Measurements from ENCODE around the gene P2RX7. TPM values are rescaled to one million over a fixed set of nuclear protein-coding genes. Genes with fewer than 3 reads are reported as not detected.

P2RX7 gene
- total and polyA plus RNA-seq, 8 donors = 0.77 to 8.8 (median 1.4) TPM

DNA sequence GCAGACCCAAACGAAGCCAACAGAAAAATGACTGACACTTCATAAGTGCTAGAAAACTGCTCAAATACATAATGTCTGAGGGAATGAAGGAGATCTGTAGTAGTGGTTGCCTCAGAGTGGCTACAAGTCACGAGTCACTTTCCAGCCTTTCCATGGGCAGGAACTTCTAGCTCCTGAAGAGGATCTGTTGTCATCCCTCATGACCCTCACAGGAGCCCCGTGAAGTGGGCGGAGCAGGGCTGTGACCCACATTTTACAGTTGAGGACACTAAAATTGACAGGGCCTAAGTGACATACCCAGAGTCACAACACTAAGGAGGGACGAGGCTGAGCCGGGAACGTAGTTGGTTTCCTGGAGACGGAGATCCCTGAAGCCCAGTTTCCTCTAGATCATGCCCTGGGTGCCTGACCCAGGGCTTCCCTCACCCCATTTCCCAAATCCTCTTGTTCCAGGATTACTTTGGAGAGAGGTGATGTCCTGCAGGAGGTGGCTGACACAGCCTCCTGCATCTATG lies 45.8 kb upstream of the P2RX7 start:
- intact Hi-C loops (cut with DNase I) = no loop called here

DNA sequence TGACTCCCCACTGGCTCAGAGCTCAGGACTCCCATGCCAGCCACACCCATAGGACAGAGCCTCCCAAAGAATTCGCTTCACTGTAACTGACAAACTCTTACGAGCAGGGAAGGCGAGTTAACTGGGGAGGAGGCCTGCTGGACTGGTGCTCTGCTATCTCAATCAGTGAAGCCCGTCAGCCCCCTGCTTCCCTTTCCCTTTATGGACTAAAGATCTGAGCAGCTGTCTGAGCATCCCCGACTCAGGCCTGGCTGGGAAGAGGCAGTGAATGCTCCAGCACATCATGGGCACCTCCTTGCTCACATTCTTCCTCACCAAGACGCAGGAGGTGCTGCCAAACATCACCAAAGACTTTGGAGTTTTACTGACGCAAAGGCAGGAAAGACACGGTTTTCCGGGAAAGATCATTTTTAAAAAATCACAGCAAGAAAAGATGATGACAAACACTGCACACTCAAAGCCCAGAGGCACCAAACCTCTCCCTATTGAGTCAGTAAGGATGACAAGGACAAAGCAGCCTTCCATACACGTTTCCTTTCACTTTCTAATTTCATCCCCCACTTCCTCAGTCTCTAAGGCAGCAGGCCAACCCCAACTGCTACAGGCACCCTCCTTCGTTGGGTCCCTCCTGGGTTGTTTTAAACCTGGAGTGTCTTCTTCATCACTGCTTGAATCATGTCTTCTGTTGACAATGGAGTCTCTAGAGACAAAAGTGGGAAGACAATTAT lies 45.0 kb upstream of the P2RX7 start:
- FAIRE-seq (no peak), DNase-seq (no peak), ATAC-seq (no peak)
- intact Hi-C loops (cut with DNase I) = no loop called here
- Histone ChIP-seq H3K4me3 (no peak overlapping the region), H3K27me3 (no peaks in the 10 kb centered on the region), H3K4me1 (no peaks in the 10 kb centered on the region), H3K9me3 (no peaks in the 10 kb centered on the region), H3K27ac (no peak overlapping the region), H3K36me3 (no peaks in the 10 kb centered on the region)
- WGBS, 2 donors = 65 to 73% methylated on average over 11 of the region's 11 CpGs
- TF ChIP-seq, protein P1, sequence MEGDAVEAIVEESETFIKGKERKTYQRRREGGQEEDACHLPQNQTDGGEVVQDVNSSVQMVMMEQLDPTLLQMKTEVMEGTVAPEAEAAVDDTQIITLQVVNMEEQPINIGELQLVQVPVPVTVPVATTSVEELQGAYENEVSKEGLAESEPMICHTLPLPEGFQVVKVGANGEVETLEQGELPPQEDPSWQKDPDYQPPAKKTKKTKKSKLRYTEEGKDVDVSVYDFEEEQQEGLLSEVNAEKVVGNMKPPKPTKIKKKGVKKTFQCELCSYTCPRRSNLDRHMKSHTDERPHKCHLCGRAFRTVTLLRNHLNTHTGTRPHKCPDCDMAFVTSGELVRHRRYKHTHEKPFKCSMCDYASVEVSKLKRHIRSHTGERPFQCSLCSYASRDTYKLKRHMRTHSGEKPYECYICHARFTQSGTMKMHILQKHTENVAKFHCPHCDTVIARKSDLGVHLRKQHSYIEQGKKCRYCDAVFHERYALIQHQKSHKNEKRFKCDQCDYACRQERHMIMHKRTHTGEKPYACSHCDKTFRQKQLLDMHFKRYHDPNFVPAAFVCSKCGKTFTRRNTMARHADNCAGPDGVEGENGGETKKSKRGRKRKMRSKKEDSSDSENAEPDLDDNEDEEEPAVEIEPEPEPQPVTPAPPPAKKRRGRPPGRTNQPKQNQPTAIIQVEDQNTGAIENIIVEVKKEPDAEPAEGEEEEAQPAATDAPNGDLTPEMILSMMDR (IDR thresholded peaks at IDR 0.05) = no peak

More for the DNA sequence above, 45.8 kb upstream of the P2RX7 start:
- Histone ChIP-seq H3K36me3 (no peaks in the 10 kb centered on the region), H3K4me3 (no peak overlapping the region), H3K4me1 (no peaks in the 10 kb centered on the region), H3K9me3 (no peaks in the 10 kb centered on the region), H3K27ac (no peak overlapping the region), H3K27me3 (no peaks in the 10 kb centered on the region)
- no peak for ATAC-seq
- WGBS, 2 donors = 82 to 86% methylated on average over 8 of the region's 8 CpGs
- no peak for FAIRE-seq
- DNase-seq = no peak
- TF ChIP-seq, protein P1 (IDR thresholded peaks at IDR 0.05) = no peak

DNA sequence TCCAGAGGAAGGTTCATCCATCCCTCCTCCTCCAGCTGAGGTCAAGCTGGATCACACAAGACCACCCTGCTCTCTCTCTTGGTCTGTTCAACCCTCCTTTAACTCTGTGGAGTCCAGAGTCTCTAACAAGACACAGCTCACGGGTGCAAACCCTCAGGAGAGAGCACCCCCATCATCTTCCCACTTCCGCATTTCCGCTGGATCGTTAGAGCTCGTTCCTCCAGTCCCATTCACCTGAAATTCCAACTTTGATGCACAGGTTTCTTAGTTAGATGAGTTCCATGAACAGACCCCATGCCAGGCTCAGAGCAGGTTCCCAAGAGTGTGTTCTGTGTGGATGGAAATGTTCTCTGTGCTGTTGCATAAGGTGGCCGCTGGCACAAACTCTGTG lies 44.5 kb upstream of the P2RX7 start:
- H3K4me1 ChIP-seq = no peaks in the 10 kb centered on the region
- no peaks in the 10 kb centered on the region for H3K9me3 ChIP-seq
- WGBS, 2 donors = 91 to 92% methylated on average over 6 of the region's 6 CpGs
- H3K36me3 ChIP-seq = no peaks in the 10 kb centered on the region
- FAIRE-seq = no peak
- intact Hi-C loops (cut with DNase I) = no loop called here
- H3K27ac ChIP-seq = no peak overlapping the region
- TF ChIP-seq, protein P1 (IDR thresholded peaks at IDR 0.05) = no peak
- no peak for ATAC-seq
- H3K4me3 ChIP-seq = no peak overlapping the region
- H3K27me3 ChIP-seq = no peaks in the 10 kb centered on the region
- DNase-seq = no peak

DNA sequence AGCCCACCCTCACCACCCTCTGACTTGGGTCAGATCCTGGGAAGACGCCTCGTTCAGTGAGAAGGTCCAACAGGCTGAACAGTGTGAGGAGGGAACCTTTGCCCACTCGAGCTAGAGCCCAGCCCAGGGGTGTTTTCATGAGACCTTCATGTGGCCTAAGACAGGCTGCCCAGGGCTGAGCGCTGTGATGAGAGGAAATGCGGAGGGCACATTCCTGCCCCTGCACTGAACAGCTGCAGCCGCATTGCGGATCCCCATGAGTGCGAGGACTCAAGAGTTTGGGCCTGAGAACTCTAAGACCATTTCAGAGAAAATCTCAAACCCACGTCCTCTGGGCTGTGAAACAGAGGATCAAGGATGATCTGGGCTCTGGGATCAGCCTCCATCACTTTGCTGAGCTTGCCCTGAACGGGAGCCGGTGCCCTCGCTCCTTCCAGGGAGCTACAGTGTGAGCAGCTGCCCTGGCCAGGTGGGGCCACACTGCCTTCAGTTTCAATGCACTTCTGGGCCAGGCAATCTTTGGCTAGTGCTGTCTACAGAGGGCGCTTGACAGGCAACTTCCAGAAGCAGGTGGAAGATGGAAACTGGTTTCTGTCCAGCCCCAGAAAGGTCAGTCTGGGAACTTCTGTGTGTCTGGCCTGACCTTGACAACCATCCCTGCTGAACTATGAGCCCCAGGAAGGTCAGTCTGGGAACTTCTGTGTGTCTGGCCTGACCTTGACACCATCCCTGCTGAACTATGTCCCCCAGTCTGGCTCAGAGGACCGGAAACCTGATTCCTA lies 43.5 kb upstream of the P2RX7 start:
- ATAC-seq (peak in 3 of 4 donors; percentile 52 to 72 (median 70)), DNase-seq (peak in 1 of 6 donors; percentile 17), FAIRE-seq (no peak)
- WGBS, 2 donors = 80 to 81% methylated on average over 14 of the region's 14 CpGs
- TF ChIP-seq, protein P1 (IDR thresholded peaks at IDR 0.05) = no peak
- no peaks in the 10 kb centered on the region for H3K4me1 ChIP-seq
- H3K27me3 ChIP-seq = no peaks in the 10 kb centered on the region
- H3K36me3 ChIP-seq = no peaks in the 10 kb centered on the region
- intact Hi-C loops (cut with DNase I) = no loop called here
- H3K9me3 ChIP-seq = no peaks in the 10 kb centered on the region
- H3K27ac ChIP-seq = no peak overlapping the region
- no peak overlapping the region for H3K4me3 ChIP-seq

Data from pancreas (tissue), 10 donors.